ENCODE results near the gene FGD2.

Gene FGD2

DNA sequence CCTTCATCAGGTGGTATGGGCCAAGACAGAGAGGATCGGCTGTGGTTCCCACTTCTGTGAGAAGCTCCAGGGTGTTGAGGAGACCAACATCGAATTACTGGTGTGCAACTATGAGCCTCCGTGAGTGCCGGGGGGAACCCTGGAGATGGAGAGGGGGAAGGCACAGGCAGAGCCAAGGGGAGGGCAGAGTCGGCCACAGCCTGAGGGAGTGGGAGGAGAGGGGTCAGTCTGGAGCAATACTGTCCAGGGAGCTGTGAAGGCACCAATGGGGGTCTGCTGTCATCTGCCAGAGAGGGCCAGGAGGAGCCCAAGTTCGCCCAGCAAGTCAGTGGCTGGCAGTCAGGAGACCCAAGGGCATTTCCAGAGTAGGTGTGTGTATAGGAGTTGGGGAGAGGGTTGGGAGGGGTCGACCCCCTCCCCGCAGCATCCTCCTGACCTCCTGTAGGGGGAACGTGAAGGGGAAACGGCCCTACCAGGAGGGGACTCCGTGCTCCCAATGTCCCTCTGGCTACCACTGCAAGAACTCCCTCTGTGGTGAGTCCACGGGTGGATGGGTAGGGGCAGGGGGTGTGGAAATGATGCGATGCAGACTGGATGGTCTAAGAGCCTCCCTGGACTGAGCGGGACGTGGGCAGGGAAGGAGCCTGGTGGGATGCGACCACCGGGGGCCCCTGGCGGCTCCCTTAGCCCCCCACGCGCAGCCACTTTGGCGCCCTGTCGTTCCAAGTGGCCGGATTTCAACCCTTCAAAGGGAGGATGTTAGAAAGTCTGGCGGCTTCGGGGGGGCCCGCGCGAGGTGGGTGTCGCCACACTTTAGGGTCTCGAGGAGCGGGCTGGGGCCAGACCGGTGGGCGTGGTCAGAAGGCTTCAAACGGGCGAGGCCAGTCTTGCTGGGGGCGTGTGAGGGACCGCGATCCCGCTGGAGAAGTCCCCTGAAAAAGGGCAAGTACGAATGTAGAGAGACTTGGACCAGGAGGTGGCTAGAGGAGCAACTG, 43.7 kb upstream of the FGD2 start:
- Histone ChIP-seq H3K36me3 (ENCODE audit: control insufficient read depth, low read length) (no peaks in the 10 kb centered on the region), H3K4me3 (ENCODE audit: low read length) (no peak overlapping the region), H3F3A (ENCODE audit: control insufficient read depth, insufficient read depth) (peaks cover 7% of the 10 kb centered on the region), H3K9me2 (replicated peaks; ENCODE audit: control insufficient read depth, low read length) (no peaks in the 10 kb centered on the region), H3K27me3 (ENCODE audit: control insufficient read depth, low read length) (no peaks in the 10 kb centered on the region), H4K20me1 (ENCODE audit: control insufficient read depth, insufficient read depth, low read depth, low read length) (no peaks in the 10 kb centered on the region), H3K27ac (ENCODE audit: low read depth, low read length) (no peak overlapping the region), H3K9me3 (ENCODE audit: control insufficient read depth, insufficient read depth, low read length) (no peaks in the 10 kb centered on the region), H3K79me2 (ENCODE audit: control insufficient read depth, low read length) (no peaks in the 10 kb centered on the region), H3K4me1 (ENCODE audit: control insufficient read depth, low read length) (peaks cover 24% of the 10 kb centered on the region), H3K4me2 (ENCODE audit: low read length) (no peak overlapping the region)
- TF ChIP-seq, protein P1, sequence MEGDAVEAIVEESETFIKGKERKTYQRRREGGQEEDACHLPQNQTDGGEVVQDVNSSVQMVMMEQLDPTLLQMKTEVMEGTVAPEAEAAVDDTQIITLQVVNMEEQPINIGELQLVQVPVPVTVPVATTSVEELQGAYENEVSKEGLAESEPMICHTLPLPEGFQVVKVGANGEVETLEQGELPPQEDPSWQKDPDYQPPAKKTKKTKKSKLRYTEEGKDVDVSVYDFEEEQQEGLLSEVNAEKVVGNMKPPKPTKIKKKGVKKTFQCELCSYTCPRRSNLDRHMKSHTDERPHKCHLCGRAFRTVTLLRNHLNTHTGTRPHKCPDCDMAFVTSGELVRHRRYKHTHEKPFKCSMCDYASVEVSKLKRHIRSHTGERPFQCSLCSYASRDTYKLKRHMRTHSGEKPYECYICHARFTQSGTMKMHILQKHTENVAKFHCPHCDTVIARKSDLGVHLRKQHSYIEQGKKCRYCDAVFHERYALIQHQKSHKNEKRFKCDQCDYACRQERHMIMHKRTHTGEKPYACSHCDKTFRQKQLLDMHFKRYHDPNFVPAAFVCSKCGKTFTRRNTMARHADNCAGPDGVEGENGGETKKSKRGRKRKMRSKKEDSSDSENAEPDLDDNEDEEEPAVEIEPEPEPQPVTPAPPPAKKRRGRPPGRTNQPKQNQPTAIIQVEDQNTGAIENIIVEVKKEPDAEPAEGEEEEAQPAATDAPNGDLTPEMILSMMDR (IDR thresholded peaks at IDR 0.05; ENCODE audit: low read depth, low read length, poor library complexity, severe bottlenecking): no peak
- no peak for TF ChIP-seq EZH2phosphoT487 (IDR thresholded peaks at IDR 0.05; ENCODE audit: borderline replicate concordance, low read length)

DNA sequence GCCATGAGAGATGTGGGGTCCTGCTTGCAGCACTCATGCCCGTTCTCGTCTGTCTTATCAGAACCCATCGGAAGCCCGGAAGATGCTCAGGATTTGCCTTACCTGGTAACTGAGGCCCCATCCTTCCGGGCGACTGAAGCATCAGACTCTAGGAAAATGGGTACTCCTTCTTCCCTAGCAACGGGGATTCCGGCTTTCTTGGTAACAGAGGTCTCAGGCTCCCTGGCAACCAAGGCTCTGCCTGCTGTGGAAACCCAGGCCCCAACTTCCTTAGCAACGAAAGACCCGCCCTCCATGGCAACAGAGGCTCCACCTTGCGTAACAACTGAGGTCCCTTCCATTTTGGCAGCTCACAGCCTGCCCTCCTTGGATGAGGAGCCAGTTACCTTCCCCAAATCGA, 42.6 kb upstream of the FGD2 start:
- H3K9me2 ChIP-seq (replicated peaks; ENCODE audit: control insufficient read depth, low read length): no peaks in the 10 kb centered on the region
- H3K9me3 ChIP-seq (ENCODE audit: control insufficient read depth, insufficient read depth, low read length): no peaks in the 10 kb centered on the region
- H3K4me1 ChIP-seq (ENCODE audit: control insufficient read depth, low read length): peaks cover 24% of the 10 kb centered on the region
- peaks cover 8% of the 10 kb centered on the region for H3K36me3 ChIP-seq (ENCODE audit: control insufficient read depth, low read length)
- no peaks in the 10 kb centered on the region for H3K27me3 ChIP-seq (ENCODE audit: control insufficient read depth, low read length)
- TF ChIP-seq EZH2phosphoT487 (IDR thresholded peaks at IDR 0.05; ENCODE audit: borderline replicate concordance, low read length): no peak
- TF ChIP-seq, protein P1 (IDR thresholded peaks at IDR 0.05; ENCODE audit: low read depth, low read length, poor library complexity, severe bottlenecking): no peak
- H3K79me2 ChIP-seq (ENCODE audit: control insufficient read depth, low read length): no peaks in the 10 kb centered on the region
- H3K27ac ChIP-seq (ENCODE audit: low read depth, low read length): no peak overlapping the region
- peaks cover 7% of the 10 kb centered on the region for H3F3A ChIP-seq (ENCODE audit: control insufficient read depth, insufficient read depth)
- no peaks in the 10 kb centered on the region for H4K20me1 ChIP-seq (ENCODE audit: control insufficient read depth, insufficient read depth, low read depth, low read length)
- H3K4me3 ChIP-seq (ENCODE audit: low read length): peak overlapping the region; percentile 48
- H3K4me2 ChIP-seq (ENCODE audit: low read length): peak overlapping the region; percentile 13

DNA sequence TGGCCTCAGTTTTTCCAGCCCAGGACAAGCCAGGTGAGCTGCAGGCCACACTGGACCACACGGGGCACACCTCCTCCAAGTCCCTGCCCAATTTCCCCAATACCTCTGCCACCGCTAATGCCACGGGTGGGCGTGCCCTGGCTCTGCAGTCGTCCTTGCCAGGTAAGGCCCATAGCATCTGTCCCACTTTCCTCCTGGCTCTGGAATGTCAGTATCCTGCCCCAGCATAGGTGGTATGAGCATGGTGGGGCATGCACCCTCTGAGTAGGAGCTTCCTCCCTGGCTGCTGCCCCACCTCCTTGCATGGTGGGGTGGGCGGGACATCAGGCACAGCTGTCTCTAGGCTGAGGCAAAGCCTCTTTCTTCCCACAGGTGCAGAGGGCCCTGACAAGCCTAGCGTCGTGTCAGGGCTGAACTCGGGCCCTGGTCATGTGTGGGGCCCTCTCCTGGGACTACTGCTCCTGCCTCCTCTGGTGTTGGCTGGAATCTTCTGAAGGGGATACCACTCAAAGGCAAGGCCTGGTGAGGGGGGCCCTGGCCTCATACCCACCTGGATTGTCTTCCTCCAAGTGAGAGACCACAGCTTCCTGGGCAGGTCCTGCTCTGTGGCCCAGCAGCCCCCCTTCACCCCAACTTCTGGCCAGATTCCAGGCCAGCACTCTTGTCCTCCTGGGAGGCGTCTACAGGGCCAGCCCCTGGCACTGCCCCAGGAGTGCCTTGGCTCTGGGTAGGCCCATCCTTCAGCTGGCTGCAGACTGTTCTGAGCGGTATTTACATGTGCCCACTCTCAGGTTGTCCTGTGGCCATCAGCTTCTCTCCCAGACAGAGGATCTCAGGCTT, 41.8 kb upstream of the FGD2 start:
- Histone ChIP-seq H3K9me2 (replicated peaks; ENCODE audit: control insufficient read depth, low read length) (no peaks in the 10 kb centered on the region), H3K36me3 (ENCODE audit: control insufficient read depth, low read length) (peaks cover 16% of the 10 kb centered on the region), H3K79me2 (ENCODE audit: control insufficient read depth, low read length) (no peaks in the 10 kb centered on the region), H3K27ac (ENCODE audit: low read depth, low read length) (no peak overlapping the region), H3K4me1 (ENCODE audit: control insufficient read depth, low read length) (peaks cover 24% of the 10 kb centered on the region), H4K20me1 (ENCODE audit: control insufficient read depth, insufficient read depth, low read depth, low read length) (no peaks in the 10 kb centered on the region), H3K9me3 (ENCODE audit: control insufficient read depth, insufficient read depth, low read length) (no peaks in the 10 kb centered on the region), H3F3A (ENCODE audit: control insufficient read depth, insufficient read depth) (peaks cover 7% of the 10 kb centered on the region), H3K27me3 (ENCODE audit: control insufficient read depth, low read length) (no peaks in the 10 kb centered on the region), H3K4me2 (ENCODE audit: low read length) (peak overlapping the region; percentile 13), H3K4me3 (ENCODE audit: low read length) (peak overlapping the region; percentile 48)
- no peak for TF ChIP-seq EZH2phosphoT487 (IDR thresholded peaks at IDR 0.05; ENCODE audit: borderline replicate concordance, low read length)
- TF ChIP-seq, protein P1 (IDR thresholded peaks at IDR 0.05; ENCODE audit: low read depth, low read length, poor library complexity, severe bottlenecking): no peak
